CD1c-positive myeloid dendritic cell (primary cell): ENCODE data around the gene CDKN1A.
"Not testable (repeated sequence)": the region's sequence is repeated elsewhere in the genome, so short reads cannot be mapped to it uniquely, and the experiment has no call there.

ENCODE experiments used
- DNase-seq: peaks from one replicate; pipeline ENCODE4 v3.0.0-alpha.2; 2016; ENCODE audit errors: extremely low spot score

CDKN1A gene

DNA sequence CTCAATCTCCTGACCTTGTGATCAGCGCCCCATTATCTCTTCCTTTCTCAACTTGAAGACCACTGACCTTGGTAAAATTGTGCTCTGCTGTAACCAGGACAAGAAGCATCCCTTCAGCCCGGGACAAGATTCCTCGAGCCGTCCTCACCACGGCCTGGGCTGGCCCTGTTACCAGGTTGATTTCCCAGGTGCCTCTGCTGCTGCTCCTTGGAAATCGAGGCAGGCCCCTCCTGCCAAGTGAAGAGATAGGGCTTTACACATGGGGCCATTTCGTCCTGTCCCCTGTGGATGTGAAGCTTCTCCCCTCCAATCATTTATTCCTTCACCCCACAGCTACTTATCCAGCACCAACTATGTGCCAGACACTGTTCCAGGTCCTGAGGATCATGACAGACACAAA is 40.6 kb downstream of the CDKN1A start:
- no peak for DNase-seq

DNA sequence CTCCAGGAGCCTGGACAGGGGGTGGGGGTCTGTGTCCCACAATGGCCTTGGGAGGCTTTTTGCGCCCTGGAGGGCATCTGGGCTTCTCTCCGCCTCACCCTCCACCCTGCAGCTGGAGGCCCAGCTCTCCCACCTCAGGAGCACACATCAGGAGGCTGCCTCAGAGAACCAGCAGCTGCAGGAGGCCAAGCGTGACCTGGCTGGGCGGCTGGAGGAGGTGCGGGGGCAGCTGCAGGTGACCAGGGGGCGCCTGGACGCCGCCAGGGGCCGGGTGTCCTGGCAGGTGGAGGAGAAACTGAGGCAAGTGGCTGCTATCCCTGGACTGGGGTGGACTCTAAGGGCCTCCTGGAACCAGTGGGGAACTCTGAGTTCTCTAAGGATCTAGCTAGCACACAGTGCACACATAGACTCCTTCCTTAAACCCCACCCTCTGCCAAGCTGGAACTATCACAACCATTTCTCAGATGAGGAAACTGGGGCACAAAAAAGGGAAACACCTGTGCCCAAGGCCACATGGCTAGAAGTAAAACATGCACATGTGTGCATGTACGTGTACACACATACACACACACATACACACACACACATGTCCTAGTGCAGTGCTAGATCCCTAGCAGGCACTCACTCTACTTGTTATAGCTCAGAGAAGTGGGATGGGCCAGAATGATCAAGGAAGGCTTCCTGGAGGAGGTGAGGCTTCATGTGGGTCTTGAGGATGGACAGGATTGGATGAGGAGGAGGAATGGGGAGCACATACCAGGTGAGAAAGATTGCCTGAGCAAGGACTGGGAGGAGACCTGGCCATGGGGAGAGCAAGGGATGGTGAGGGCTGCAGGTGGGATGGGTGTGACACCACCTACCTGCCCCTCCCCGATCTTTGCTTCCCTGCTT is 42.0 kb downstream of the CDKN1A start:
- no peak for DNase-seq

DNA sequence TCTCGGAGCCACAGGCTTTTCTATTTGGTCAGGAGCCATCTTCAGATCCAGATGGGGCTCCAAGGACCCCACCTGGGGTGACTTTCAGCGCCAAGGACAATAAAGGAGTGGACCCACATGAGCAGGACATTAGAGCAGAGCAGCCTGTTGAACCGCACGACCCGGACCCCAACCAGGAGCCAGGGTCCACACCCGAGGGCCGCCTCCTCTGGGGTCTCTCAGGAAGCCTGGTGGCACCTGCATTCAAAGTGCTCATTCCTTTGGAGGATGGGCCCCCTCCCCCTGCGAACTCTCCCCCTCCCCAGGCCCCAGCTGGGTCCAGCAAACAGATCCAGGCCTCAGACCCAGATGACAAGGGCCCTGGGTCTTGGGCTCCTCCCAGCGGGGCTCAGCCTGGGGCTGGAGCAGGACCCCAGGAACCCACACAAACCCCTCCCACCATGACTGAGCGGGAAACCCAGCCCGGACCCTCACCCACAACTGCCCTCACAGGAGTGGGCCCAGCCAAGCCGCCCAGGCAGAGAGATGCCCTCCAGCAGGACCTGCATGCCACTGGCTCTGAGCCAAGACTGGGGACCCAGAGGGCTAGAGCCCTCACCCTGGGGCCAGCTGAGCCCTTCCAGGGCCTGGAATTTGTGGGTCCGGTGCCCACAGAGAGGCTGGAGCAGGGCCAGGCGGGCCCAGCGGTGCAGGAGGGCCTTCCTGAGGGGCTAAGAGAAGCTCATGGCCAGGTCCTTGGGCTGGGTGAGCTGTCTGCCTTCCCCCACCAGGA is 43.0 kb downstream of the CDKN1A start:
- no peak for DNase-seq

DNA sequence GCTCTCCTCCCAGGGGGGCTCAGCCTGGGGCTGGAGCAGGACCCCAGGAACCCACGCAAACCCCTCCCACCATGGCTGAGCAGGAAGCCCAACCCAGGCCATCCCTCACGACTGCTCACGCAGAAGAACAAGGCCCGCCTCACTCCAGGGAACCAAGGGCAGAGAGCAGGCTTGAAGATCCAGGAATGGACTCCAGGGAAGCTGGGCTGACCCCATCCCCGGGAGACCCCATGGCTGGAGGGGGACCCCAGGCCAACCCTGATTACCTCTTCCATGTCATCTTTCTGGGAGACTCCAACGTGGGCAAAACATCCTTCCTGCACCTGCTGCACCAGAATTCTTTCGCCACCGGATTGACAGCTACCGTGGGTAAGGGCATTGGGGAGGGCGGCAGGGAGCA is 43.9 kb downstream of the CDKN1A start:
- no peak for DNase-seq

DNA sequence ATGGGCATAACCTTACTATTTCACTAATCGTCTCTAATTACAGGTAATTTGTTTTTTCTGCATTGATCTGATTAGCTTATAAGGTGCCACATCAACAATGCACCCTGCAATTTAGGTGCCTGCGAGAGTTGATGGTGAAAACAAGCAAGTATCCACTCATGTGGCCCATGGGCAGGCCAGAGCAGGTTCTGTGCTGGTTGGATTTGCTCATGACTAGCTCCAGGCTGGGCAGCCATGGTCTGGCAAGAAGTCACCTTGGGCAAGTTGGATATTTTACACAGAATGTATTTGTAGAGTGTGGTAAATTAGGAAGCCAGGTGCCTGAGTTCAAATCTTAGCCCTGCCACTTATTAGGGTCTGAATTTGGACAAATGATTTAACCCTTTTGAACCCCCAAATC is 44.4 kb downstream of the CDKN1A start:
- DNase-seq = no peak

DNA sequence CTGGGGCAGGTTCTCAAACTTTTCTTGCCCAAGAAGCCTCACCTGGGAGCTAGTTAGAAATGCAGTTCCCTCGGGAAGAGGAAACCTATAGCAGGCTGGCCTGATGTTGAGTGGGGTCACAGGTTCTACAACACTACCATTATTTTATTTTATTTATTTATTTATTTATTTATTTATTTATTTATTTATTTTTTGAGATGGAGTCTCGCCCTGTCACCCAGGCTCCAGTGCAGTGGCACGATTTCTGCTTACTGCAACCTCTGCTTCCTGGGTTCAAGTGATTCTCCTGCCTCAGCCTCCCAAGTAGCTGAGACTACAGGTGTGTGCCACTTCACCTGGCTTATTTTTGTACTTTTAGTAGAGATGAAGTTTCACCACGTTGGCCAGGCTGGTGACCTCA is 45.5 kb downstream of the CDKN1A start:
- DNase-seq = not testable (repeated sequence)

DNA sequence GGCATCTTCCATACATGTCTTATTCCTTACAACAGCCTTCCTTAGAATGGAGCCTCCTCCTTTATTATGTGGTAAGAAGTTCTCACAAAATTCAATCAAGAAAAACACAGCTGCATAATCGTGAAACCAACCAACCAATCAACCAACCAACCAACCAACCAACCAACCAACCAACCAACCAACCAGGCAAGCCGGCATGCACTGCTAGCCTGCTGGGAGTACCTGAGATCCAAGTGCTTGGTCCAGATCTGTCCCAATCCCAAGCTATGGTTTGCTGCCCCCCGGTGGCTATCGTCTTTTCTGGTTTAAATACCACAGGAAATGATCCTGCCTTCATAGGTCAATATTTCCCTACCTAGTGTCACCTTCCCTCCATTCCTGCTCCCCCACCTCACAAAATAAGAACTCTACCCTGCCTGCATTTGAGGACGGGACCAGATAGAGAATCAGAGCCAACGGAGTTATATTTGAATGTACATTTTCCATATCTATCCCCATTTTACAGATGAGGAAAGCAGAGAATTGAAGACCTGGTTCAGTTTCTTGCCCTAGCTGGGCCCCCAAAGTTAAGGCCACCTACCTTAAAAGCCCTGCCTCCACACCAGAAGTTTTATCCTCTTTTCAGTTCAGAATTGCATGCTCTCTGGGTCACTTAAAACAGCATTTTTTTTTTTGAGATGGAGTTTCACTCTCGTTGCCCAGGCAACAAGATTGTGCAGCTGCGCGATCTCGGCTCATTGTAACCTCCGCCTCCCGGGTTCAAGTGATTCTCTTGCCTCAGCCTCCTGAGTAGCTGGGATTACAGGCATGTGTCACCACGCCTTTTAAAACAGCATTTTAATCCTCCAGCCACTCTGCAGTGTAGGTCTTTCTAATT is 46.2 kb downstream of the CDKN1A start:
- peak; percentile 62 for DNase-seq

DNA sequence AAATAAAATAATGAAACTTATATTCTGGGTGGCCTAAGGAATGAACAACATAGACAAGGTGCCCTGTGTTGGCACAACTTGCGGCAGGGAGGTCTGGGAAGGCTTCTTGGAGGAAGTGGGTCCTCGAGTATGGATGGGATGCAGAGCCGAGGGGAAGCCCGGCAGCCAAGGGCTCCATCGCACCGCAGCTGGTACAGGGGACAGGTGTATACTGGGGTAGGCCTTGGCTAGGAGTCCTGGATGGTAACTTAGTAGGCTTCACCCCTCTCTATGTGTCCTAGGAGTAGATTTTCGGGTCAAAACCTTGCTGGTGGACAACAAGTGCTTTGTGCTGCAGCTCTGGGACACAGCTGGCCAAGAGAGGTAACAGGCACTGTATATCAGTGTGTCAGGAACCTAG is 47.1 kb downstream of the CDKN1A start:
- no peak for DNase-seq

DNA sequence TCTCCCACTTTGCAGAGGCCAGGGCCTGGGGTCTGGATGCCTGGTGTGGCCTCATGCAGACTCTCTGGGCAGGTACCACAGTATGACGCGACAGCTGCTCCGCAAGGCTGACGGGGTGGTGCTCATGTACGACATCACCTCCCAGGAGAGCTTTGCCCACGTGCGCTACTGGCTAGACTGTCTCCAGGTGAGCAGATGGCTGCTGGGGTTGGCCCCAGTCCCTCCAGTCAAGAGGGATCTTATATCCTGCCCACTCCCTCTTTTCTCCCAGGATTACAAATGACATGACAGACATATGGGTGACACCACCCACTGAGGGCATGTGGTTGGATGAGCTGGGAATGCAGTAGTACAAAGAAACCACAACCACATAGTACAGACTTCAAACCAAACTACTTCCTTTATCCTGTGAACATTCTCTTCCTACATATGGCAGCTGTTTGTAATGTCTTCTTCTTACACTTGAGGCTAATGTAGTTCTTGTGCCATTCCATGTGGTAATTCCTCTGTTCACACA is 49.0 kb downstream of the CDKN1A start:
- peak; percentile 82 for DNase-seq

DNA sequence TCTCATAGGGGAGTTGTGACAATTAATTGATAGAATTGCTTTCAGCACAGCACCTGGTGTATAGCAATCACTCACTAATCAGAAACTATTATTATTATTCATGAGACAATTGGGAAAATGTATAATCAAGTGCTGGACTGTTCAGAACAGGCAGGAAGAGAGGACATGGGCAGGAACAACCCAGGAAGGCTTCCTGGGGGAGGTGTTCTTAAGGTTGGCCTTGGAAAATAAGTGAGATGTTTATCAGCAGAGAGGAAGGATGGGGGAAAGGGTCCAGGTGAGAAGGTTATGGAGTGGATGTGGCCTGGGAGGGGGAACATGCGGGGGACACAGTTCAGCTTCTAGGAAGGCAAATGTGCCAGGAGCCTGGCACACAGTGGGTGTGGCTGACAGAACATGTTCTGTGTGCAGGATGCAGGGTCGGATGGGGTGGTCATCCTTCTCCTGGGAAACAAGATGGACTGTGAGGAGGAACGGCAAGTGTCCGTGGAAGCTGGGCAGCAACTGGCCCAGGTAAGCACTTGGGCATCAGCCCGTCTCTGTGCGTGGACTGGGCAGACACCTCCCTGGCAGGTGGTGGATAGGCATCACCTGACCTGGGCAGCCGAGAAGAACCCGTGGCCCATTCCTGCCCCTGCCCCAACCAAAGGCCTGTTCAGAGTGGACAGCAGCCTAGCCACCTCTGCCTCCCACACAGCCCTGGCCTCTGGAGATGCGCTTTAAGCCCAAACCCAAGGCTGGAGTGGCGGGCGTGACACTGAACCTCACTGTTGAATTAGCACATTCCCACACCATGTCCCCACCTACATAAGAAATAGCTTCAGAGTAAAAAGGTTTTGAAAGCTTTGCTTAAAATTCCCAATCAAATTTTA is 50.0 kb downstream of the CDKN1A start:
- no peak for DNase-seq

DNA sequence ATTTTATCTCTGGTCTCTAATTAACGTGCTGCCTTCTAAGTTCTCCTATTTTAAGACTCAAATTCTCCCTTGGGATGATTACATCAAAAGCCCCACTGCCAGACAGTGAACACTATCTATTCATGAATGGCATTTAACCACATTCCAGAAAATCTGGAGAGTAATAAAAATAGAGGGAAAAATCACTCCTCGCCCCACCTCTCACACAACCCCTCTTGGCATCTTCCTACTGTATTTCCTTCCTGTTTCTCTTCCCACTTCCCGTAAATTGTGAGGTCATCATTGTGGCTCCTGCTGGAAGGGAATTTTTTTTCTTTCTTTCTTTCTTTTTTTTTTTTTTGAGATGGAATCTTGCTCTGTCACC is 50.6 kb downstream of the CDKN1A start:
- DNase-seq = no peak

DNA sequence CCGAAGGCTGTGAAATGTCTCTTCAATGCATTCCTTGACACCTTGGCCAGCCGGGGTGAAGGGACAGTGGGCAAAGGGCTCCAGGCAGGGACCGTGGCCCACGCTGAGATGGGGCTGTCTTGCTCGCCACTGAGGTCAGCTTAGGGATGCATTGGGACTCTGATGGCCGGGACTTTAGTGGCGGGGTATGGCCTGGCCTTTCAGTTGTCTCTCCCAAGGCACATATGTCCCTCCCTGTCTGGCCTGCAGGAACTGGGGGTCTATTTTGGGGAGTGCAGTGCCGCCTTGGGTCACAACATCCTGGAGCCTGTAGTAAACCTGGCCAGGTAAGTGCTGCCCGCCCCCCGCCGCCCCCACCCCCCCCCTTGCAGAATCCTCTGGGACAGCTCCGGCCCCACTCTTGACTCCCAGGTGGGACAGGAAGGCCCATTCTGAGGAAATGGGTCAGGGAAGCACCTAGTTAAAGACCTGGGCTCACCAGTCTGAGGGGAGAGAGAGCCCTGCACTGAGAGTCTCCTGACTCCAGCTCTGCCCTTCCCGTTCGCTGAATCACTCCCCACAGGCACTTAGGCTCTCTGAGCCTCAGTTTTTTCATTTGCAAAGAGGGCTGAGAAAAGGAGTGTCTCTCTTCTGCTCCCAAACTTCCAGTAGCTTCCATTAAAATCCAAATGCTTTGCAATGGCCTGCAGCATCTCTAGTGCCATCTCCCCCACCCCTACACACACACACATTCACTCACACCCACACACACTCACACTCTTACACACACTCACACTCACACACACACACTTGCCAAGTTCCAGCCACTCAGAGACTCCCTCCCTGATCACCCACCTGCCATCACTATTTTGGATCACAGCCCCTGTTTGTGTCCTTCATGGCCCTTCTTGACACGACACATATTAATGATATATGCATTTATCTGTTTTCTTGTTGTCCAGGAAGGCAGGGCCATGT is 52.2 kb downstream of the CDKN1A start:
- DNase-seq = no peak

DNA sequence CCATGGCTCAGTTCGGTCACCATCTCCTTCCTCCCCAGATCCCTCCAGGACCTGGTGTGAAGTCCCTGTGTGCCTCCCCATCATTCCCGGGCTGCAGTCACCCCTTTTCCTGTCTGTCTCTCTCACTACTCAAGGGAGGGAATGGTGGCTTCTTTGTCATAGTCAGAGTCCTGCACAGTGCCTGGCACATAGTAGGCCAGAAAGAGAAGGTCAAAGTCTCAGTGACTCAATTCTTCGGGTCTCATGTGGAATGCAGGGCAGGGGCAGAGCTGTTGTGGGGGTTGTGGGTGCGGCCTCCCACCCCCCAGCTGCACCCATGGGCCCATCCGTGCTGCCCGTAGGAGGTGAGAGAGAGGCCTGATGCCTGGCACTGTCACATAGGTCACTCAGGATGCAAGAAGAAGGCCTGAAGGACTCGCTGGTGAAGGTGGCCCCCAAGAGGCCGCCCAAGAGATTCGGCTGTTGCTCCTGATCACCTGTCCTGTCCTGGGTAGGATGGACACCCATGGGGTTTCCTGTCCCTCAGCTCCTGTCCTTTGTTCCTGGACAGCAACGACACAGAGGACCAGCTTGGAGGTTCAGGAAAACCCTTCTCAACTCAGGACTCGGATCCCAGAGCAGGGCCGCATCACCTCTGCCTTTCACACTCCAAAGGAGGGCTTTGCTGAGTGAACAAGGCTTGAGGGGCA is 53.3 kb downstream of the CDKN1A start:
- no peak for DNase-seq

DNA sequence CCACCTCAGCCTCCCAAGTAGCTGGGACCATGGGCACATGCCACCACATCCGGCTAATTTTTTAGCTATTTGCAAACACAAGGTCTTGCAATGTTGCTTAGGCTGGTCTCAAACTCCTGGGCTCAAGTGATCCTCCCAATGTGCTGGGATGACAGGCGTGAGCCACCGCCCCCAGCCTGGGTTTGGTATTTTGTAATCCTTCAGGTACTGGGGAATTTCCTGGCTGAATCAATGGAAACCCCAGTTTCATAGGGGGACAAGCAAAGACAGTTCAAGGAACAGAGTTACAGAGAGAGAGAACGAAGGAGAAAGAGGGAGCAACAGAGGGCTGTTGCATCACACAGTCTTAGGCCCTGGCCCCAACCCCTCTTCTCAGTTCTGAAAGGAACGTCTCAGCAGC is 54.8 kb downstream of the CDKN1A start:
- no peak for DNase-seq

DNA sequence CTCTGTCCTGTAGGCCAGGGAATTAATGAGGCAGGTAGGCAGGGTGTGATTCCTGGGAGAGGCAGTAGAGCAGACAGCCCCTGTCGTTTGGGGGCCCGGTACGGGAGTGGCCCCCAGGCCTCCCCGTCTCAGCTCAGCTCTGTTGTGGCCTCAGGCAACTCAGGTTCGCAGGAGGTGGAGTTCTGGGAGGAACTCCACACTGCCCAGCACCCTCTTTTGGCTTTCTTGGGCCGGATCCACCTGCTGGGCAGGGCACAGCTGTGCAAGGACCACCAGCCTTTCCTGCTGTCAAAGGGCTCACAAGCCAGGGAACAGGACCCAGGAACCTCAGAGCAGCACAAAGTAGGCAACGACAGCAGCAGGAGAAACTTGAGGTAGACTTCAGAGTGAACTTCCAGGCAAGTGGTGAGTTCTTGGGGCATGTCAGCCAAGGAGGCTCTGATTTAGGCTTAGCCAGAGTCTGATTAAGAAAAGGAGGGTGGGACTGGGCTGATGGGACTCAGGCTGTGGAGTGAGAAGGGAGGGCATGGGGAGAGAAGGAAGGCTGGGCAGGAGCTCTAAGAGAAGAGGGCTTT is 56.1 kb downstream of the CDKN1A start:
- no peak for DNase-seq

DNA sequence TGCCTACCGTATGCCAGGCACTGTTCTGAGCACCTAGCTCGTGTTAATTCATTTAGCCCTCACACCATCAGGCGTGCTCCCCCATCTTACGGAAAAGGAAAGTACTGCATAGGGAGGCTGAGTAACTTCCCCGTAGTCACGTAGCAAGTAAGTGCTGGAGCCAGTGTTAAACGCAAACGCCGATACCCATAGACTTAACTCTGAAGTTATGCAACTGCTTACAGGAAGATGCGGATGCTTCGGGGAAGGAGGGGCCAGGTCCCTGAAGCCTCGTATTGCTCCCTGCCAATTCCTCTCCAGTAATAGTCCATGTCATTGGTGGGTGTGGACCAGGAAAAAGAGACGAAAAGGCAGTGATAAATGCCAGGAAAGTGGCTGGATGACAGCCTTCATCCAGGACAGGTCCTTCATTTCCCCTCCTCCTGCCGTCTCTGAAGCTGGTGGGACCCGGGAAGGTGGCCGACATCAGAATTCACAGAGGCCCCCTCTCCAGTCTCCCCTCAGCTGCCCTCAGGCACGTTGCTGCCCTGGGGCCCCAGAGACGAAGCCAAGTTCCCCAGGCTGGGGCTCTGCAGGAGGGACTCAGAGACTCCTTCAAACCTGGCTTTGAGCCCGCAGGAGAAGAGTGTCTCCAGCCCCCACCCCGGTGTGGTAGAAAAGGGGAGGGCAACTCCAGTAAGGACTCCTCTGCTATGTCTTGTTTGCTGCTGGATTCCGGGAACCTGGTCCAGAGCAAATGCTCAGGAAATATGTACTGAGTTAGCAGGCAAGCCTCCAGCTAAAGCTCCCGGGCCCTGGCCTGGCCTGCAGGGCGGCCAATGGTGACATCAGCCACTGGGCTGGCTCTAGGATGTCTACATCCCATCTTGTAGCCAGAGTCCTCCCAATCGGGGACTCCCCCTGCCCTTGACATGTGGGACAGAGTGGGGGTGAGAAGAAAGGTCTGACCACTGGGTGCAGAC is 56.9 kb downstream of the CDKN1A start:
- DNase-seq = peak; percentile 64
